Muscle of leg (tissue), 11 donors: ENCODE data around the gene ARL15. TPM values are rescaled to one million over a fixed set of nuclear protein-coding genes. Genes with fewer than 3 reads are reported as not detected.

Source experiments
- DNase-seq: peaks from one replicate; pipeline ENCODE4 v3.0.0; 2013
- H3K27ac ChIP-seq: one replicate; pipeline ENCODE4 v1.5.1; 2013; ENCODE audit warnings: mild to moderate bottlenecking, low read length, control low read depth
- H3K27me3 ChIP-seq: one replicate; pipeline ENCODE4 v1.6.1; 2013; ENCODE audit warnings: low read length; ENCODE audit not compliant: control insufficient read depth, insufficient read depth
- H3K36me3 ChIP-seq: one replicate; pipeline ENCODE4 v1.6.1; 2013; ENCODE audit warnings: low read length; ENCODE audit not compliant: control insufficient read depth, insufficient read depth
- H3K4me1 ChIP-seq: one replicate; pipeline ENCODE4 v1.6.1; 2013; ENCODE audit warnings: low read length; ENCODE audit not compliant: control insufficient read depth, insufficient read depth
- H3K4me3 ChIP-seq: one replicate; pipeline ENCODE4 v1.5.1; 2013; ENCODE audit warnings: low read length, control low read depth
- H3K9me3 ChIP-seq: replicated peaks from 2 replicates; pipeline ENCODE4 v1.6.1; 2013; ENCODE audit warnings: low read depth, low read length; ENCODE audit not compliant: control insufficient read depth
- WGBS: methylation state at CpG from one replicate; pipeline ENCODE4 v1.1.5; 2013; ENCODE audit warnings: missing lambda C conversion rate; ENCODE audit not compliant: insufficient coverage; 5-methylcytosine and 5-hydroxymethylcytosine counted together
- polyA plus RNA-seq, 8 donors: library from polyadenylated mRNA; unstranded; fragments of 120-200 nt; gene quantifications; one replicate each; pipeline versions ENCODE4 v1.2.1 to v1.2.3, GENCODE V29; 2013; ENCODE audit warnings: inconsistent platforms in 1 of 8, low replicate concordance in 1 of 8; ENCODE audit not compliant: insufficient read length in 8 of 8, insufficient read depth in 1 of 8
- total RNA-seq: library from RNA; stranded (reverse); fragments of 120-200 nt; gene quantifications from one replicate; pipeline ENCODE4 v1.2.4, GENCODE V29; 2013

Gene ARL15
- total and polyA plus RNA-seq, 9 donors: 18.4 to 37.1 (median 23.8) TPM

GRCh38 chr5:54186108-54186507 lies 124.3 kb downstream of the ARL15 start:
- no peak for DNase-seq
- H3K27ac ChIP-seq: no peak overlapping the region

DNA sequence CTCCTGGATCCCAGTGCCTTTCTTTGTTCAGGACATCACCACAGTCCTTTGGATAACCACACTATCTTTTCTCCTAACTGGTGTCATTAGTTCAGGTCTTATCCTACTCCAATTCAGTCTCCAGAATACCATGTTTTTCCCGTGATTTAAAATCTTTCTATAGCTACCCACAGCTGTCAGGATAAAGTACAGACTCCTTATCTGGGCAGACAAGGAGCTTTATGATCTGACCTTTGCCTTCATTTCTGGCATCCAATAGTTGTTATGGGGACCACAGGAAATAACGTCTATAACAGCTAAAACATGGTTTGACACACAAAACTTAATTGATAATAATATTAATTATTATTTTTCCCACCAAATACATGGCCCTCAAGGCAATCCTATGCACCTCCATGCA lies 125.6 kb downstream of the ARL15 start:
- 50% methylated on average over 1 of the region's 2 CpGs for WGBS
- Histone ChIP-seq H3K27me3 (no peaks in the 10 kb centered on the region), H3K36me3 (no peaks in the 10 kb centered on the region), H3K4me3 (no peak overlapping the region), H3K27ac (no peak overlapping the region), H3K4me1 (peaks cover 5% of the 10 kb centered on the region), H3K9me3 (no peaks in the 10 kb centered on the region)
- no peak for DNase-seq

More at GRCh38 chr5:54186108-54186507, 124.3 kb downstream of the ARL15 start:
- no peaks in the 10 kb centered on the region for H3K27me3 ChIP-seq
- no peak overlapping the region for H3K4me3 ChIP-seq
- no peaks in the 10 kb centered on the region for H3K36me3 ChIP-seq
- H3K4me1 ChIP-seq: no peaks in the 10 kb centered on the region
- 83% methylated on average over 1 of the region's 8 CpGs for WGBS
- H3K9me3 ChIP-seq: no peaks in the 10 kb centered on the region

DNA sequence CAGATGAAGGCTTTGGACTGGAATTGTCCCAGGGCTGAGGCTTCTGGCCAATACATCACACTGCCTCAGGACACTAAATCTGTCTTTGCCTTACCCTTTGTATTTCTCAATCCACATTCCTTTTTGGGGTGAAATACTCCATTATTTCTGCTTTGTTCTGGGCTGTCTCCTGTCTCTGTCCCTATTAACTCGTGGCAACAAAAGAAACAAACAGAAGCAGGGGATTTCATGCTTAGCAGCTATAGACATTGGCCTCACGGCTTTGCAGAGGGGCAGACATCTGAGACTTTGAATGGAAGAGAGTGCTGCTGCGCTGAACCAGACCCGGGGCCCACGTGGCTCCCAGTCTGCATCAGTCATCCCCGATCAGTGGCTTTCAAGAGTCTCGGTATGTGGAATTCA lies 129.7 kb downstream of the ARL15 start:
- H3K27me3 ChIP-seq: no peaks in the 10 kb centered on the region
- DNase-seq: no peak

DNA sequence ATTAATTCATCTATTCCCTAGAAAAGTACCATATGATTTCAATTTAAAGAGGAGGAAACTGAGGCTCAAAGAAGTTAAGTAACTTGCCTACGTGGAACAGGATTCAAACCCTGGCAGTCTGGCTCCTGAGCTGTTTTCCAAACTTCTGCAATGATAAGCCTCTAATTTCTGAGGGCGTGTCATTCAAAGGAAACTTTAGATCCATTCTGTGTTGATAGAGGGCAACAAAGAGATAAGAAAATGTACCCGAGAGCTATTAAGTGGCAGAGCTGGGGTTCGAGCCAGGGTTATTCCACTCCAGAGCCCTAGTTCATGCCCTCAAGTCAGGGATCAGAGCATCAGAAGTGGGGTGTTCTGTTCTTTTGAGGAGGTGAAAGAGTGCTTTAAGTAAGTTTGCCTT lies 131.4 kb downstream of the ARL15 start:
- Histone ChIP-seq H3K4me3 (no peak overlapping the region), H3K27ac (no peak overlapping the region), H3K36me3 (no peaks in the 10 kb centered on the region), H3K4me1 (peaks cover 5% of the 10 kb centered on the region), H3K27me3 (no peaks in the 10 kb centered on the region), H3K9me3 (no peaks in the 10 kb centered on the region)
- 92% methylated on average over 3 of the region's 4 CpGs for WGBS
- DNase-seq: no peak

More for the DNA sequence above, 129.7 kb downstream of the ARL15 start:
- no peak overlapping the region for H3K4me3 ChIP-seq
- peaks cover 5% of the 10 kb centered on the region for H3K4me1 ChIP-seq
- no peaks in the 10 kb centered on the region for H3K36me3 ChIP-seq
- 14% methylated on average over 3 of the region's 7 CpGs for WGBS
- no peak overlapping the region for H3K27ac ChIP-seq
- H3K9me3 ChIP-seq: no peaks in the 10 kb centered on the region

DNA sequence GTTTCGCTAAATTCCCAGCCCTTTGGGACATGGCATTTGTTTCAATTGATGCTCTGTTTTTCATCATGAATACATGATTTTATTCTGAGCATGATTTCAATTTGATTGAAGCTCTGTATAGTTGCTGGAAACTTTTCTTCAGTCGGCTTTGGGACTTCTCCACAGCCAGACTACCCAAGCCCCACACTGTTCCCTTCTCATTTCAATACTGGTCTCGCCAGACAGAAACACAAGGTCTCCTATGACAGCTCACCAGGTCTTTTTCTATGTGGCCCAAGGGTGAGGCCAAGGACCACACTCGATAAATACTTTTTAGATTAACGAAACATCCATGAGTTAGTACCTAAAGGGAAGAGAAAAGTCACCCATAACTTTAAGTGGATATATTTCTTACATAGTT lies 132.2 kb downstream of the ARL15 start:
- H3K9me3 ChIP-seq: no peaks in the 10 kb centered on the region

GRCh38 chr5:54177058-54177457 lies 133.3 kb downstream of the ARL15 start:
- no peaks in the 10 kb centered on the region for H3K9me3 ChIP-seq
- WGBS: no CpG with 5 or more reads among the region's 2 CpGs

More for the DNA sequence above, 132.2 kb downstream of the ARL15 start:
- Histone ChIP-seq H3K36me3 (no peaks in the 10 kb centered on the region), H3K4me1 (peaks cover 5% of the 10 kb centered on the region), H3K27ac (no peak overlapping the region), H3K4me3 (no peak overlapping the region), H3K27me3 (no peaks in the 10 kb centered on the region)
- WGBS: no CpG with 5 or more reads among the region's 5 CpGs
- DNase-seq: no peak

GRCh38 chr5:54176066-54176830 lies 134.1 kb downstream of the ARL15 start:
- Histone ChIP-seq H3K4me1 (peaks cover 5% of the 10 kb centered on the region), H3K27ac (no peak overlapping the region), H3K27me3 (no peaks in the 10 kb centered on the region), H3K36me3 (peaks cover under 1% of the 10 kb centered on the region), H3K9me3 (no peaks in the 10 kb centered on the region), H3K4me3 (no peak overlapping the region)
- WGBS: 88% methylated on average over 4 of the region's 6 CpGs
- DNase-seq: no peak

More at GRCh38 chr5:54177058-54177457, 133.3 kb downstream of the ARL15 start:
- H3K27ac ChIP-seq: no peak overlapping the region
- H3K4me3 ChIP-seq: no peak overlapping the region
- no peak for DNase-seq
- no peaks in the 10 kb centered on the region for H3K27me3 ChIP-seq
- peaks cover 5% of the 10 kb centered on the region for H3K4me1 ChIP-seq
- no peaks in the 10 kb centered on the region for H3K36me3 ChIP-seq

DNA sequence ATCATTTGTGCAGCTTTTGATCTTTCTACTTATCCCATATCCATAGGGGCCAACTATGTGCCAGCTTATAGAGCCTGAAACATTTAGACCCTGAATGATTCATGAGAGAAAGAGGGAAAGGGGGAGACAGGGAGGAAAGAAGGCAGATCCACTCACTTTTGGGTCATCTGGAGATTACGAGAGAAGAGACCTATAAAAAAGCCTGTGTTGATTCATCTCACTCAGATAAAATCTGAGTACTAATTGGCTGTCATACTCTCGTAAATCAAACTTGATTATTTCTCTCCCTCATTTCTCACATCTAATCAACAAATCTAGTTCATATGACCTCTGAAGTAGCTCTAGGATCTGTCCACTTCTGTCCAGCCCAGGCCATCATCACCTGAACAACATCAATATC lies 137.1 kb downstream of the ARL15 start:
- Histone ChIP-seq H3K27me3 (no peaks in the 10 kb centered on the region), H3K4me1 (no peaks in the 10 kb centered on the region), H3K36me3 (peaks cover 2% of the 10 kb centered on the region), H3K27ac (no peak overlapping the region), H3K4me3 (no peak overlapping the region), H3K9me3 (no peaks in the 10 kb centered on the region)
- WGBS: 100% methylated on average over 1 of the region's 2 CpGs
- DNase-seq: no peak

GRCh38 chr5:54171645-54172384 lies 138.6 kb downstream of the ARL15 start:
- no CpG with 5 or more reads among the region's 6 CpGs for WGBS
- no peak for DNase-seq
- Histone ChIP-seq H3K9me3 (no peaks in the 10 kb centered on the region), H3K4me3 (no peak overlapping the region), H3K36me3 (peaks cover 2% of the 10 kb centered on the region), H3K27me3 (no peaks in the 10 kb centered on the region), H3K27ac (no peak overlapping the region), H3K4me1 (no peaks in the 10 kb centered on the region)

GRCh38 chr5:54165687-54166086 lies 144.7 kb downstream of the ARL15 start:
- no peaks in the 10 kb centered on the region for H3K27me3 ChIP-seq
- H3K9me3 ChIP-seq: no peaks in the 10 kb centered on the region
- DNase-seq: no peak
- H3K27ac ChIP-seq: no peak overlapping the region
- 38% methylated on average over 1 of the region's 2 CpGs for WGBS
- no peaks in the 10 kb centered on the region for H3K4me1 ChIP-seq
- no peak overlapping the region for H3K4me3 ChIP-seq
- peaks cover 4% of the 10 kb centered on the region for H3K36me3 ChIP-seq
